RKO (cell line): ENCODE measurements around the gene IFNL4.
"Not testable (repeated sequence)": the region's sequence is repeated elsewhere in the genome, so short reads cannot be mapped to it uniquely, and the experiment has no call there.

Source experiments
- DNase-seq: peaks from one replicate; pipeline ENCODE4 v3.0.0-alpha.2; 2016; ENCODE audit warnings: low spot score

IFNL4 gene

DNA sequence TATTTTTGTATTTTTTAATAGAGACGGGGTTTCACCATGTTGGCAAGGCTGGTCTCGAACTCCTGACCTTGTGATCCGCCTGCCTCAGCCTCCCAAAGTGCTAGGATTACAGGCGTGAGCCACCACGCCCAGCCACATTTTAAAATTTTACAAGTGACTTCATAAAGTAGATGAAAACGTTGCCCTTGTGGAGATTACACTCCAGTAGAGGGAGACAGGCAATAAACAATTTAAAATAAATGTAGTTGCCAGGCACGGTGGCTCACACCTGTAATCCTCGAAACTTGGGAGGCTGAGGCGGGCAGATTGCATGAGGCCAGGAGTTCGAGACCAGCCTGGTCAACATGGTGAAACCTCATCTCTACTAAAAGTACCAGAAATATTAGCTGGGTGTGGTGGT, 29.5 kb downstream of the IFNL4 start:
- DNase-seq, result not testable (repeated sequence)

GRCh38 chr19:39218230-39219007, 30.2 kb downstream of the IFNL4 start:
- no peak for DNase-seq

DNA sequence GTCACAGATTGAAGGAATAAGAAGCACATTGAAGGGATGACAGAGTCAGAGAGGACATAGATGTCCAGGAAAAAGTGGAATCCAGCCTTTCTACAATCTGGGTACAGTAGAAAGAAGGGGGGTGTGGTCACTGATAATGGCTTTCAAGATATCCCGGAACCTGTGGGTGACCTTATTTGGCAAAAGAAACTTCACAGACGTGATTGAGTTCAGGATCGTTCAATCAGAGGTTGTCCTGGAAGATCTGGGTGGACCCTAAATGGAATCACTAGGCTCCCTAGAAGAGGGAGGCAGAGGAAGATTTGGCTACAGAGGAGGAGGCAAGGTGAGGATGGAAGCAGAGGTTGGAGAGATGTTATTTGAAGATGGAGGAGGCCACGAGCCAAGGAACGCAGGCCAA, 31.6 kb downstream of the IFNL4 start:
- no peak for DNase-seq

- DNase-seq, result not testable (repeated sequence)
Observed at GRCh38 chr19:39215323-39215722, 33.3 kb downstream of the IFNL4 start.

DNA sequence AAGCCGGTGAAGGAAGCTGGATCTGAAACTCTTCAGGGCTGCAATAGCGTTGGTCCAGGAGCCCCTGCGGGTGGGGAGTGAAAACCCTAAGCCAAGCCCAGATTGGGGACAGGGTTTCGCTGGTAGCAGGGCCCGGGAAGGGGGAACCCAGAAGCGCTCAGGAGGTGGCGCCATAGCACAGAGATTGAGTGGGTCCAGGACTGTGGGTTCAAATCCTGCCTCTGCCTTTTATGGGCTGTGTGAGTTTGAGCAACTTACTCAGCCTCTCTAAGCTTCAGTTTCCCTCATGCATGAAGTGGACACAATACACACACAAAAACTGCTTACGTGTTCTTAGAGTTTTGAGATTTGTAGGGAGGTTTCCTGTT, 36.3 kb downstream of the IFNL4 start:
- DNase-seq, result peak; percentile 30

GRCh38 chr19:39211731-39212374, 36.8 kb downstream of the IFNL4 start:
- DNase-seq, result peak; percentile 18

DNA sequence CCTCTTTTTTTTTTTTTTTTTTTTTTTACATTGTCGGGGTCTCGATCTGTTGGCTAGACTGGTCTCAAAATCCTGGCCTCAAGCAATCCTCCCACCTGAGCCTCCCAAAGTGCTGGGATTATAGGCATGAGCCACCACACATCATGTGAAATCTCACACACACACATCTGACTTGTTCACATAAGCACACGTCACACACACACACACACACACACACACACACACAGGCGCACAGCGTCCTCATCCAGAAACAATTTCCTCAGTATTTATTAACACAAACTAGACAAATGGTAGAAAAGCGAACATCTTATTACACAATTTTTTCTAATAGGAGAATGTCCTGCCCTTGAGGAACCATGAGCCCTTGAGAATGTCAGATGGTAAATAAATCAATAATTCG, 39.5 kb downstream of the IFNL4 start:
- no peak for DNase-seq

- no peak for DNase-seq
Observed at GRCh38 chr19:39208175-39208795, 40.4 kb downstream of the IFNL4 start.

- DNase-seq, result no peak
Observed at GRCh38 chr19:39207293-39207836, 41.3 kb downstream of the IFNL4 start.

DNA sequence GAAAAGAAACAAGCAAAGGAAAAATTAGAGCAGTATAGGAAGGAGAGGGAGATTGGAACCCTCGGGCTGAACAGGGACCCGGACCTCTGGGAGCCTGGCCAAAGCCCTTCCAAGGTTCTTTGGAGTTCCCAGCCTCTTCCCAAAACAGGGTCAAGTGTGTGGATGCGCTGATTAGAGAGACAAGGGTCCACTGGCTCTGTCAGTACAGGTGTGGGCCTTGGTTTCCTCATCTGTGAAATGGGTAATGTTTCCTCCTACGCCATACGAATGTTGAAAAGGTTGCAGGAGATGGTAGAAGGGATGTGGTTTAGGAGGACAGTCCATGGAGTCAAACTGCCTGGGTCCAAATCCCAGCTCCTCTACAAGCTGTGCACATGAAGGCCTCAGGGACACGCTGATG, 42.5 kb downstream of the IFNL4 start:
- no peak for DNase-seq

- DNase-seq, result no peak
Observed at GRCh38 chr19:39205449-39205764, 43.2 kb downstream of the IFNL4 start.

DNA sequence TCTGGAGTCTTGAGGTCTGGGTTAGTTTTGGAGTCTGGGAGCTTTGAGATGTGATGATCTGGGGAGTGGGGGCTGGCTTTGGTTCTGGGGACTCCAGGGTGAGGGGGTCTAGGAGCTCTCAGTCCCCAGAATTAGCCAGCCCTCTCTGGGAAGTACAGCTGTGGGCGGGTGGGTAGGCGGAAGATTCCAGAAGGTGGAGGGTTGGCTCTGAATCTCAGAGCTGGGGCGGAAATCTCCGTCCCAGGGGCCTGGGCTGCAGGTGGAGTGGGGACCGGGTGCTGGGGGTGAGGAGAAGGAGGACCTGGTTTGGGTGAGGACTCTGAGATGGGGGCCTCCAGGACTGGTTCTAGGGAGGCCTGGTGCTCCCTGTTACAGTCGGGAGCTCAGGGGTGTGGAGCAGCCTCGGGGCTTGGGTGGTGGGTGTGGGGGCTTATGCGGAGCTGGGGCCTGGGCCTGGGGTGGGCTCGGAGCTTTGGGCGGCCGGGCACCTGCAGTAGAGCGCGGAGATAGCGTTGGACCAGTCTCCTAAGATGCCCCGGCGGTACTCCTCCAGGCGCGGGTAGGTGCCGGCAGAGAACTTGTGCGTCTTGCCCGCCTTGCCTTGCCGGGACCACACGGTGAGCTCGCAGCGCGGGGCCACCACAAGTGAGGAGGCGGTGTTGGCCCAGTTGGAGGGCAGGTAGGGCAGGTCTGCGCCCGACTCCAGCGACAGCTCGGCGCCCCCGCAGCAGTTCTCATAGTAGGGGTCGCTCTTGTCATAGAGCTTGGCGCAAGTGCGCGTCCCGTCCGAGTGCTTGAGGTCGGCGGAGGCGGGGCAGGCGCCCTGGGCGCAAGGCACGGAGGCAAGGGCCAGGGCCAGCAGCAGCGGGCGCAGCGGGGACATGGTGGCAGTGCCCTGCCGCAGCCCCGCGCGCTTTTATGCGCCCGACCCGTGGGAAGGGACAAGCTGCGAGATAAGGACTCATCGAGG, 45.0 kb downstream of the IFNL4 start, which contains the start of gene SYCN:
Gene SYCN (minus strand): TSS at position 892 of the 970 bp plus-strand sequence. CDS start 9 bp downstream, at position 883.
- no peak for DNase-seq

GRCh38 chr19:39202998-39203355, 45.7 kb downstream of the IFNL4 start:
- no peak for DNase-seq

DNA sequence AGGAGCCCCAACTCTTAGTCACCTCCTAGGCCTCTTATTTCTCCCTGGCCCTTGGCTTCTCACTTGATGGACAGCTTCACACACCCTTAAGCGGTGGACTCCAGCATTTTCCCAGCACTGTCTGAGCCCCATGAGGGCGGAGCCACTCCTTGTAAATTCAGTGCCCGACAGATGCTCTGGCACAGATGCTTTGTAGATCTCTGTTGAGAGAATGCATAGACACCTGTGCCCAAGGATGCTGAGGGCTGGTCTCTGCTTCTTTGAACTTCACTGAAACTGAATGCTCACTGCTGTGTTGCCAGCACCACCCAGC, 47.9 kb downstream of the IFNL4 start:
- no peak for DNase-seq

DNA sequence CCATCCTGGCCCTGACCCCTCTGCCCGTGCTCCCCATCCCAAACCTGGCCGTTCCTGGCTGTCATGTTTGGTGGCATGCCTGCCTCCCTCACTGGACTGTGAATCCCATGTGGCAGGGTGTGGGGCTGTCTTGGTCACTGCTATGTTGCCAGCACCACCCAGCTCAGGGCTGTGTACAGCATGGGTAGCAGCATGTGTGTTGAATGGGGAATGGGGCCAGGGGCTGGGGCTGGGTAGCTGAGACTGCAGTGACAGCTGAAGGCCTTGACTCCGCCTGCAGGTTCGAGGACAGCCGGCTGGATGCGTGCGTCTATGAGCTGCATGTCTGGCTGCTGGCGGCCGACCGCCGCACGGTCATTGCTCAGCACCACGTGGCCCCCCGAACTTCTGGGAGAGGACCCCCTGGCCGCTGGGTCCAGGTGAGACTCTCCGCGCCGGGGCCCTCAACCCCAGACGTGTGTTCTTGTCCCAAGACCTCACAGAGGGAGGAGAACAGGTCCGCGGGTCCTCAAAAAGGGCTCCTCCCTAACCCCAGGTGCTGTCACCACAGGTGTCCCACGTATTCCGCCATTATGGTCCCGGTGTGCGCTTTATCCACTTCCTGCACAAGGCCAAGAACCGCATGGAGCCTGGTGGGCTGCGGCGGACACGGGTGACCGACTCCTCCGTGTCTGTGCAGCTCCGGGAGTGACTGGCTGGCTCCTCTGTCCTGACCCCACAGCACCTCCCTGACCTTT, 48.4 kb downstream of the IFNL4 start:
- no peak for DNase-seq

- no peak for DNase-seq
Observed at GRCh38 chr19:39199025-39199424, 49.6 kb downstream of the IFNL4 start.

- DNase-seq, result no peak
Observed at GRCh38 chr19:39197808-39198207, 50.8 kb downstream of the IFNL4 start.

- DNase-seq, result no peak
Observed at GRCh38 chr19:39196860-39197562, 51.6 kb downstream of the IFNL4 start, which contains the start of gene NCCRP1. TSS of gene NCCRP1 (plus strand) at chr19:39196964. CDS start at chr19:39196983, 19 bp downstream.

DNA sequence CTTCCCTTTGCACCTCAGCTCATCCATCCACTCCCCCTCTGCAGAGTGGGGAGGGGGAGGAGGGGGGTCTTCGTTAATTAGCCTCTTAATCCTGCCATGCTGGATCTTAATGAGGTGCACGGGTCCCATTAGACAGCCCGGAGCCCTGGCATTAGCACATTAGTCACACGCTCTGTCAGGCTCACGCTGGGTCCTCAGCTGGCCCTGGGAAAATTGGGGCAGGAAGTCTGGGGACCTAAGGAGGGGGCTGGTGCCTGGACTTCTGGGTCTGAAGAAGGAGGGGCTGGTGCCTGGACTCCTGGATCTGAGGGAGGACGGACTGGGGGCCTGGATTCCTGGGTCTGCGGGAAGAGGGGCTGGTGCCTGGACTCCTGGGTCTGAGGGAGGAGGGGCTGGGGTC, 52.3 kb downstream of the IFNL4 start:
- DNase-seq, result no peak
